Ovary (tissue), 3 donors: ENCODE results near the gene TMEM63B.

Experiments used
- EP300 ChIP-seq: sonication (generic); formaldehyde crosslinking; IDR thresholded peaks from one replicate; pipeline ENCODE4 v1.6.1; 2017; ENCODE audit warnings: antibody characterized with exemption
- POLR2A ChIP-seq: fragments of 450-650 bp; IDR thresholded peaks from one replicate; pipeline ENCODE4 v1.6.1; 2017; ENCODE audit warnings: antibody characterized with exemption, mild to moderate bottlenecking, moderate library complexity
- TF ChIP-seq, protein P1 (sequence below), 3 donors: fragments of 450-650 bp in 2 of 3; fragments of 200-600 bp in 1 of 3; IDR thresholded peaks; one replicate each; pipeline versions ENCODE4 v1.5.1 to v1.8.0; 2016 to 2022; ENCODE audit warnings: antibody characterized with exemption in 3 of 3, mild to moderate bottlenecking in 1 of 3
- donor health status: DM: no; HTN: no; CAD: no.

DNA sequence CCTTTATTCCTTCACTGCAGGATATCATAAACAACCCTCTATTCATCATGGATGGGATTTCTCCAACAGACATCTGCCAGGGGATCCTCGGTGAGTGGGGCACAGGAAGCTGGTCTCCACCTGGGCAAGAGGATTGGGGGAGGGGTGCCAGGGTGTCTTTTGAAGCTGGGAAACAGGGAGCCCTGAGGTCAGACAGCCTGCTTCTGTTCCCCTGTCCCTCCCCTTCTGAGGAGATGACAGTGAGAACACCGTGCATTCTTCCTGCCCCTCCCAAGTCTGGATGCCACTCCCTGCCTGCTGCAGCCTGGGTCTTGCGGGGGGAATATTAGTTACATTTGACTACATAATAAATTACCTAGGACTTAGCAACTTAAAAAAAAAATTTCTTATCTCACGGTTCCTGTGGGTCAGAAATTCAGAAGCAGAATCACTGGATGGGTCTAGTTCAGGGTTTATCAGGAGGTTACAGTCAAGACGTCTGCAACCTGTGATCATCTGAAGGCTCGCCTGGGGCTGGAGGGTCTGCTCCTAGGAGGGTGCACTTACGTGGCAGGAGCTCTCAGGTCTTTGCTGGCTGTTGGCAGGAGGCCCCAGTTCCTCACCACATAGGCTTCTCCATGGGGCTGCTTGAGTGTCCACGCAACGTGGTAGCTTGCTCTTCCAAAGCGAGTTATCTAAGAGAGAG lies 42.7 kb downstream of the TMEM63B start:
- TF ChIP-seq, protein P1, sequence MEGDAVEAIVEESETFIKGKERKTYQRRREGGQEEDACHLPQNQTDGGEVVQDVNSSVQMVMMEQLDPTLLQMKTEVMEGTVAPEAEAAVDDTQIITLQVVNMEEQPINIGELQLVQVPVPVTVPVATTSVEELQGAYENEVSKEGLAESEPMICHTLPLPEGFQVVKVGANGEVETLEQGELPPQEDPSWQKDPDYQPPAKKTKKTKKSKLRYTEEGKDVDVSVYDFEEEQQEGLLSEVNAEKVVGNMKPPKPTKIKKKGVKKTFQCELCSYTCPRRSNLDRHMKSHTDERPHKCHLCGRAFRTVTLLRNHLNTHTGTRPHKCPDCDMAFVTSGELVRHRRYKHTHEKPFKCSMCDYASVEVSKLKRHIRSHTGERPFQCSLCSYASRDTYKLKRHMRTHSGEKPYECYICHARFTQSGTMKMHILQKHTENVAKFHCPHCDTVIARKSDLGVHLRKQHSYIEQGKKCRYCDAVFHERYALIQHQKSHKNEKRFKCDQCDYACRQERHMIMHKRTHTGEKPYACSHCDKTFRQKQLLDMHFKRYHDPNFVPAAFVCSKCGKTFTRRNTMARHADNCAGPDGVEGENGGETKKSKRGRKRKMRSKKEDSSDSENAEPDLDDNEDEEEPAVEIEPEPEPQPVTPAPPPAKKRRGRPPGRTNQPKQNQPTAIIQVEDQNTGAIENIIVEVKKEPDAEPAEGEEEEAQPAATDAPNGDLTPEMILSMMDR (IDR thresholded peaks at IDR 0.05) = no peak
- no peak for TF ChIP-seq POLR2A
- no peak for TF ChIP-seq EP300
